Measurements from ENCODE around the gene OR4D1.

- no peak for TF ChIP-seq CTCF (IDR thresholded peaks at IDR 0.05 in 8 of 11, conservative IDR thresholded peaks at IDR 0.05 in 3 of 11)
- TF ChIP-seq POLR2AphosphoS5 (IDR thresholded peaks at IDR 0.05): no peak
Observed at GRCh38 chr17:58189436-58190146, 41.4 kb downstream of the OR4D1 start.
